ENCODE measurements around the gene BID.
A peak's percentile ranks its signal among the peaks of the same experiment; 100 is the strongest.

BID gene

DNA sequence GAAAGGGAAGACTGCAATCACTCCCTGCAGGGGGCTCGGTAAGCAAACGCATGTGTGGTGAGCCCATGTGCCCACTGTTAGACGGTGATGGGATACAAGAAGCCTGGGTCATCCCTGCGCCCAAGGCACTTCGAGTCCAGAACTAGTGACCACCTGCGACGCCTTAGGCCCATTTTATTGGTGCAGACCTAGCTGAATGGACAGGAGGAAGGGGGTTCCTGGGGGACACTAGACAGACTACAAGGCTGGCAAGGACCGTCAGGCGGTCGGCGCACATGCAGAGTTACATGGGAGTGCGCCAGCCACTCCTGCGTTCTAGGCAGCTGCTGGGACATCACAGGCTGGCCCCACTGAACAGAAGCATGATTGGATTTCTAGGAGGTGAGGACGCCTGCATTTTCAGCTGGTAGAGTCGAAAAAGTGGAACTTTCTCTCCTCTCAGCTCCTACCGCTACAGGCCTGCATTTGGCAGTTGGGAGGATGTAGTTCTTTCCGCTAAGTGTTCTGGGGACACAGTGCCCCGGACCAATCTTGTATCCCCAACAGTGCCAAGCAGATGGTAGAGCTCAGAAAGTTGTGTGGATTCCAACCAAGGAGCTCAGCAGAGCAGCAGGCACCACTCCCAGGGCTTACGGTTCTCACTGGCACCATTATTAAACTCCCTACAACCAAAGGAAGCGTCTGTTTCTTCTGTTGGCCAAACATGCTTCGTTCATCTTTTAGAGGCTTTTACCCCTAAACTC, 35.7 kb downstream of the BID start:
- DNase-seq (ENCODE audit: low read depth in 2 of 2): no peak

DNA sequence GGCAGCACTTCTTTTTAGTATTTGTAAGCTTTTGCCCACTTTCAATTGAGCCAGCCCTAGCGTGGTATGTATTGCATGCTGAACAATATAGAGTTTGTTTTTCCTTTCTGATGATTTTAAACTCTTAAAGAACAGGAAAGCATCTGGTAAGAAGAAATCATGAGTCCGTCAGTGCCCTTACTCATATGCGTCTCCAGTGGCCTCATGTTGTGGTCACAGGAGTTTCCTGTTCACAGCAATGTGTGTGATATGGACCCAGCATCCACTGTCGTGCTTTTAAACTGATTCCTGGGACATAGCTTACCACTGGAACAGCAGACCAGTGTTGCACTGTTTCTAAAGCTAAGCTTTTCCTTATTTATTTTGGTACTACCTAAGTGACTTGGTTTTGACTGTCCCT, 40.1 kb downstream of the BID start:
- no peak for DNase-seq (ENCODE audit: low read depth in 2 of 2)

DNA sequence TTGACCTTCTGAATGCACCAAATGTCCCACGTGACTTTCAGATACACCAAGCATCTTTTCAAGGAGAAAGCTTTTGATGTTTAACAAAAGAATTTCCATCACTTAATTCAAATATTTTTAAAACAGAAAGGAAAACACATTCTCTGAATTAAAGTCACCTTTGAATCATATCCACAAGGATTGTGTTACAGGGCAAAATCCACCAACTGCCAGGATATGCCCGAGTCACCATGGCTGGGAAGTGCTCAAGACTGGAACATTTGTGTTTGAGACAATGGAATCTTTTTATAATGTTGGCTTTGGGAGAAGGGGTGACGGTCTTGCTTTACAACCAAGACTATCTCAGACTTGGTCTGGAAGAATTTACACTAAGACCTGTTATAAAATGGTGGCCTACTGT, 40.8 kb downstream of the BID start:
- DNase-seq (ENCODE audit: low read depth in 2 of 2): no peak

DNA sequence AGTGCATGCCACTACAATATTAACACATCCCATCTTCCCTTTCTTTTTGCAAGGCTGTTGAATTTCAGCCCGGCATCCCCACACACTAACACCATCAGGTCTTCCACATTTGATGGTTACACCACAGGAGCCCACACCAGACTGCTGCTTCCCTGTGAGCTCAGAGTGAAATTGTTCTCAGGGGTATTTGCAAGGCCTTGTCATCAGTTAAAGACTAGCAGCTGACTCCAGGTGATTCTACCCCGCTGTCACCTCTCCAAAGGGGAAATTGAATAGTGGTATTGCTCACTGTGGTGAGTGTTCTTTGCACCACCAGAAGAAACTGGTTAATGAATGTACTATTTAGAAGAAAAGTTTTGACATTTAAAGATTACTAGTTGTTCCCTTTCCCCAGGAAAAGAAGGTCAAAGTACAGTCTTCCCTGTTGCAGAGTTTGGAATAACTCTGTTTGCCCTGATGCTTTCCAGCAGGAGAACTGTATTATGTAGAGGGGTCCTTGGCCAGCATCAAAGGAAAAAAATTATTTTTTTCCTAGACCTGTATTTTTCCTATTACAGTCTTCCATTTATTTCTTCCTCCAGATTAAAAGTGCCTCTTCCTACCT, 41.9 kb downstream of the BID start:
- DNase-seq (ENCODE audit: low read depth in 2 of 2): no peak

DNA sequence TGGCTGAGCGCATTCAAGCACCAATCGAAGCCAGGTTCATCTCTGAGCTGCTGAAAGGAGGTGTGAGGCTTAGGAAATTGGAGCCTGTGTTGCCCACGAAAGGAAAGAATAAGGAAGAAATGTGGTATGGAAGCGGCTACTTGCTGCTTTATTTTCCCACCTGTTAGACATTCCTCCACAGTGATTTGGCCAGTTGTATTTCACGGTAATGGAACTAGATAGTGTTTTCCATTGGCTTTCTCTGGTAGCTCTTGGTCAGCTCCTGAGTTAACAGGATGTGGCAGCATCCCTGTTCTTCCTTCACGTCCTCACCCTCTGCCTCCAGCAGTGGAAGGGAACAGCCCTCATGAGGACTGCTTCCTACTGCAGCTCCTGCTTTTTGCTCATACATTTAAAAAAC, 44.7 kb downstream of the BID start:
- no peak for DNase-seq (ENCODE audit: low read depth in 2 of 2)

DNA sequence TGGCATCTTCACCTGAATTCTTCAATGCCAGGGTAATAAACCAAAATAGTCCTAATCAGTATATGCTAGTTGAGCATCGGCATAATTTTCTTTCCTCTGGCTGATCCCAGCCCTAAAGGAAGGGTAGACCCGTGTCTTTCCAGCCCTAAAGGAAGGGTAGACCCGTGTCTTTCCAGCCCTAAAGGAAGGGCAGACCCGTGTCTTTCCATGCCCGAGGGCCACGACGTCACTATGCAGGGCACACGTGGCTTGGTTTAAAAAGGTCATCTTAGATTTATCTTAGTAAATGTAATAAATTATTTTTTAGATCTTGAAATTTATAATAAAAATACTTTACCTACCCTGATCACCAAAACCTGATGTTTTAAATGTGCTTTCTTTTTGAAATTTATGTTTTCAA, 45.5 kb downstream of the BID start:
- DNase-seq (ENCODE audit: low read depth in 2 of 2): no peak

DNA sequence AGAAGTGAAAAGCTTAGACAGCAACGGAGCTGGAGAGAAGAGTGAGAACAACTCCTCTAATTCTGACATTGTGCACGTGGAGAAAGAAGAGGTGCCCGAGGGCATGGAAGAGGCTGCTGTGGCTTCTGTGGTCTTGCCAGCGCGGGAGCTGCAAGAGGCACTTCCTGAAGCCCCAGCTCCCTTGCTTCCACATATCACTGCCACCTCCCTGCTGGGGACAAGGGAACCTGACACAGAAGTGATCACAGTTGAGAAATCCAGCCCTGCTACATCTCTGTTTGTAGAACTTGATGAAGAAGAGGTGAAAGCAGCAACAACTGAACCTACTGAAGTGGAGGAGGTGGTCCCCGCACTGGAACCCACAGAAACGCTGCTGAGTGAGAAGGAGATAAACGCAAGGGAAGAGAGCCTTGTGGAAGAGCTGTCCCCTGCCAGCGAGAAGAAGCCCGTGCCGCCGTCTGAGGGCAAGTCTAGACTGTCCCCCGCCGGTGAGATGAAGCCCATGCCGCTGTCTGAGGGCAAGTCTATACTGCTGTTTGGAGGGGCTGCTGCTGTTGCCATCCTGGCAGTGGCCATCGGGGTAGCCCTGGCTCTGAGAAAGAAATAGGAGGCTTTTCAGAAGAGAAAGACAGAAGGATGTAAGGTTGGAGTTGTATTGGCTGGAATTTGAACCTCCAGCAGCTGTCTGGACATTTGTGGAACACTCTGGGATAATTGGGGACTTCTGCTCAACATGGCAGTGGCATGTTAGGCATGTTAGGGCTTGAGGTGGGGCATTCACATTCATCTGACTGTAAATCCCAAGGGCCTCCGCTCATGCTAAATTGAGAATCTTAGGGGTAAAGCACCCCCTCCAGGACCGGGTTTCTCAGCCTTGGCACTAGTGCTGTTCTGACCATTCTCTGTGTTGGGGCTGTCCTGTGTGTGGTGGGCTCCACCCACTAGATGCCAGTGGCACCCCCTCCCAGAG, 47.1 kb downstream of the BID start:
- no peak for DNase-seq (ENCODE audit: low read depth in 2 of 2)

DNA sequence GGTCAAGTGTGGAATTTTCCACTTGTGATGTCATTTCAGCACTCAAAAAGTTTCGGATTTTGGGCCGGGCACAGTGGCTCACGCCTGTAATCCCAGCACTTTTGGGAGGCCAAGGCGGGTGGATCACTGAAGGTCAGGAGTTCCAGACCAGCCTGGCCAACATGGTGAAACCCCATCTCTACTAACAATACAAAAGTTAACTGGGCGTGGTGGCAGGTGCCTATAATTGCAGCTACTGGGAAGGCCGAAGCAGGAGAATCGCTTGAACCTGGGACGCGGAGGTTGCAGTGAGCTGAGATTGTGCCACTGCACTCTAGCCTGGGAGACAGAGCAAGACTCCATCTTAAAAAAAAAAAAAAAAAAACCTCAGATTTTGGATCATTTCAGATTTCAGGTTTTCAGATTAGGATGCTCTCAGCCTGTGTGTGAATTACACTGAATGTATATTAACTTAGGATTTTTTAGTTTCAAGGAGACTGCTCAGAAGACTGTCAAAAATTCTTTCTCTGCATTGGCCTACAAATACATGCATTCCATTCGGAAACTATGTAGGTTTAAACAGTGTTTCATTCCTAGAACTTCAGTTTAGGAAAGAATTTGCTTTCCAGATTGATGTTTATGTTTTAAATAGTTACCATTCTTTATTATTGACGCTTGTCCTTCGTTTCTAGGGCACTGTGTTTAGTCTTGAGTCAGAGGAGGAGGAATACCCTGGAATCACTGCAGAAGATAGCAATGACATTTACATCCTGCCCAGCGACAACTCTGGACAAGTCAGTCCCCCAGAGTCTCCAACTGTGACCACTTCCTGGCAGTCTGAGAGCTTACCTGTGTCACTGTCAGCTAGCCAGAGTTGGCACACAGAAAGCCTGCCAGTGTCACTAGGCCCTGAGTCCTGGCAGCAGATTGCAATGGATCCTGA, 48.0 kb downstream of the BID start:
- DNase-seq (ENCODE audit: low read depth in 2 of 2): no peak

DNA sequence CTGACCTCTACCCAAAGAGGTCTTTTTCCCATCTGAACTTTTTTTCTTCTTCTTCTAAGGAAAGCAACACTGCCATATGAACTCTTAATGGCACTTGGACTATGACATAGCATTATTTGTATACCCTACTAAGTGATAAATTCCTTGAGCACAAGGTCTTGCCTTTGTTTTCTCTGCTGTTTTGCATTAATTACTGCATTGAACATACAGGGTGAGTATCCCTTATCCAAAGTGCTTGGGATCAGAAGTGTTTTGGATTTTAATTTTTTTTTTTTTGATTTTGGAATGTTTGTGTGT, 48.8 kb downstream of the BID start:
- DNase-seq (ENCODE audit: low read depth in 2 of 2): no peak

DNA sequence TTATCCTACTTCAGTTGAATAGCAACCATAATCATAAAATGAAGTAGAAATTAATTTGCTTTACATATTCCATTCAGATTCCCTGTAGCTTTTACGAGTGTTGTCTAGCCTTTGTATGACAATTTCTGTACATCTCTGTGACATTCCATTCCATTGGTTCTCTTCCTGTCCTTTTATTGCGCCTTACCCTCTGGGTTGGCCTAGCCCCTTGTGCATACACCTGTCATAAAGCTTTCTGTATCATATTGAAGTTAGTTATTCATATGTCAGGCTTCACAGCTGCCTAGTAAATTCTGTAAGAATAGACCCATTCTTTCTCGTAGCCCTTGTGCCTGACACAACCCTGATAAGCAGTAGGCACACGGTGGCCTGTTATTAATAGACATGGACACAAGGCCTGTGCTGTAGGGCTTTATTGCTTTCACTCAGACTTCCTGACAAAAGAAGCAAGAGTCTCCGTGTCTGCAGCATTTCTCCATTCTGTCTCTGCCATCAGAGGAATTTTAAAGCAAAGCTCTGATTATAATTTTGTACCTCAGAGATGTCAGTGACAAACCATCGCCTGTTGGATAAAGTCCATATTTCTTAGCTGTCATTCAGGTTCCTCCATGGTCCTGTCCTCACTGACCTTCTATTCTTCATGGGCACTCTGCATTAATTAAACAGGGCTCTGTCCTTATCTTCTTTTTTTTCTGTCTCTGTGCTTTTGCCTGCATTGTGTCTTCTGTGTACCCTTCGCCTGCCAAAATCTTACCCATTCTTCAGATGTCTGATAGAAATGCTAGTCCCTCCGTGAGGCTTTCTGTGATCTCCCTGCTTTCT, 49.4 kb downstream of the BID start:
- DNase-seq (ENCODE audit: low read depth in 2 of 2): no peak

DNA sequence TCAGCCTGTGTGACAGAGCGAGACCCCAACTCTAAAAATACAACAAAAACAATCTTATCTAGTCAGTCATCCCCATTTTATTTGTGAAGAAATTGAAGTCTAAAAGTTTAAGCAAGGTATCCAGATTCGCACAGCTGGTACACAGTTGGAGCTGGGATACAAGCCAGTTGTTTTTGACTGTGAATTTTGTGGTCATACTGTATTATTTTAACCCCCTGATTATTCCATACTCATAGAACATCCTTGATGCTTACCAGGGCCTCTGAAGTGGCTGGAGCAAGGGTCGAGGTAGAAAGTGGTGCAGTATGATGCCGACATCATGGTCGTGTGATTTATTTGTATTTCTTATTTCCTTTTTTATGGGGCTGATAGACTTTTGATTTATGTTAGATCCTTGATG, 50.0 kb downstream of the BID start:
- DNase-seq (ENCODE audit: low read depth in 2 of 2): no peak

DNA sequence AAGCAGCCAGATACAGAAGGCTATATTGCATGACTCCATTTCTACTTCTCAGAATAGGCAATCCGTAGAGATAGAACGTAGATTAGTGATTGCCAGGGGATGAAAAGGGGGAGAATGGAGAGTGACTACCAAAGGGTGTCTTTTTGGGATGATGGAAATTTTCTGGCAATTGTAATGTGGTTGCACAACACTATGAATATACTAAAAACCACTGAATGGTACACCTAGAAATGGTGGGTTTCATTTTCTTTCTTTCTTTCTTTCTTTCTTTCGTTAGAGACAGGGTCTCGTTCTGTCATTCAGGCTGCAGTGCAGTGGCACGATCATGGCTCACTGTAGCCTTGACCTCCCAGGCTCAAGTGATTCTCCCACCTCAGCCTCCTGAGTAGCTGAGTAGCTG, 54.4 kb downstream of the BID start:
- no peak for DNase-seq (ENCODE audit: low read depth in 2 of 2)

DNA sequence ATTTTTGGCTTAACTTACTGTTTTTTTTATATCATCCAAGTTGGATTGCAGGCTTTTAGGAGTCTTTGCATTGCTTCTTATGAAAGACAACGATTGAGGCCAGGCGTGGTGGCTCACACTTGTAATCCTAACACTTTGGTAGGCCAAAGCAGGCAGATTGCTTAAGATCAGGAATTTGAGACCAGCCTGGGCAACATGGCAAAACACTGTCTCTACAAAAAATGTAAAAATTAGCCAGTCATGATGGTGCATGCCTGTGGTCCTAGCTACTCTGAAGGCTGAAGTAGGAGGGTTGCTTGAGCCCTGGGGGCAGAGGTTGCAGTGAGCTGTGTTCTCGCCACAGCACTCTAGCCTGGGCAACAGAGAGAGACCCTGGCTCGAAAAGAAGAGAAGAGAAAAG, 56.6 kb downstream of the BID start:
- DNase-seq (ENCODE audit: low read depth in 2 of 2): no peak

DNA sequence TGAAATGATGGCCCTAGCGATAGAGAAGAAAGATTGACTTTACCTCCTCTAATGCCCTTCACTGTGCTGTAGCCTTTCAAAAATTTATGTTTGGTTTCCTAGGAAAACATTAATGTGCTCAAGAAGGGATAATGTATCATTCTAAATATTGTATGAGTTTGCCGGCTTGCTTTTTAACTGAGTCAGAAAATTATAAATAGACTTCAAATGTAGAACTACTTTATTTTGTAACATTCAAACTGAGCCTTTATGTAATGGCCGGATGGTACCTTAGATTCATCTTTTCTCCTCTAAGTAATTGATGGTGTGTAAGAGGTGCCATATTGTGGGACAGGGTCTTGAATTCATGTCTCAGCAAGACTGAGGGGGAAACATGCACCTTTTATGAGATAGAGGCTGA, 57.7 kb downstream of the BID start:
- no peak for DNase-seq (ENCODE audit: low read depth in 2 of 2)

DNA sequence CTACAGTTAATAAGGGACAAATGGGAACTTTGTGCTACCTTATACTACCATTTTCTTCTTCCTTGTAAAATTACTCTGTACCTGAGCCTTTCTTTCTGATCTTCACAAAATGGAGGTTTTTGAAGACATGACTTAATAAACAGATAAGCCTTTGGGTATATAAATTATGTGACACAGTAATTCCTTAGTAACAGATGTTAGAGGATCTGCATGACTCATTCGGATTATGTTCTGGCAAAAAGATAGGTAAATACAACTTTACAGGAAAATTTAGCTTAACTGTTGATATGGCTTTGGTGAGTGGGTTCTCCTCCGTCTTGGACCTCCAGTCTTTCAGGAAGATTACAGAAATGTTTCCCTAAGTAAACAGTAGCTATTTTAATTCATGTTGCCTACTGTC, 61.8 kb downstream of the BID start:
- no peak for DNase-seq (ENCODE audit: low read depth in 2 of 2)

DNA sequence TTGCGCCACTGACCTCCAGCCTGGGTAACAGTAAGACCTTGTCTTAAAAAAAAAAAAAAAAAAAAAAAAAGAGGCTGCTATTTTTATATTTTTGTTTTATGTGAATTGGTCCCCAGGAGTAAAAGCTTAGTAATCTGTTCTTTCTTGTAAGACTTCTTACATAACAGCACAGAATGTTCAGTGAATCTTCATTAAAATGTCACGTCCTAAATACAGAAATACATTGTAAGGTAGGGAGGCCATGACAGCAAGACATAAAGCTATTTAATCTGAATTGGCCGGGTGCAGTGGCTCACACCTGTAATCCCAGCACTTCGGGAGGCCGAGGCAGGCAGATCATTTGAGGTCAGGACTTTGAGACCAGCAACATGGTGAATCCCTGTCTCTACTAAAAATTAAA, 64.2 kb downstream of the BID start:
- DNase-seq (ENCODE audit: low read depth in 2 of 2): no peak

DNA sequence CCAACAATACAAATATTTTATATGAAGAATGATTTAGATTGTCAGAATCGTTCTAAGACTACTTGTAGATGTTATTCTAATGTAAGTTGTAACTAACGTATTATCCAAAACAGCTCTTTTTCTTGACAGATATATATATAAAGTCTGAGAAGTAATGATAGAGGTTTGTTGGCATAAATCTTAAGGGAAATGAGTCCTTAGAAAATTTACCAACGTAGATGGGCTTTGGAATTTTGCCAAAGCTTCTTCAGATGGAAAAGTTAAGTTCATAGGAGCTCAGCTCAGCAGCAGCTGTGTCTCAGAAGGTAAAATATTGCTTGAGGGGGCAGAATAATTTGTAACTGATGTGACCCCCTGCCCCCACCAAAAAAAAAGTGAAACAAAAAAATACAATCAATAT, 66.7 kb downstream of the BID start:
- no peak for DNase-seq (ENCODE audit: low read depth in 2 of 2)

DNA sequence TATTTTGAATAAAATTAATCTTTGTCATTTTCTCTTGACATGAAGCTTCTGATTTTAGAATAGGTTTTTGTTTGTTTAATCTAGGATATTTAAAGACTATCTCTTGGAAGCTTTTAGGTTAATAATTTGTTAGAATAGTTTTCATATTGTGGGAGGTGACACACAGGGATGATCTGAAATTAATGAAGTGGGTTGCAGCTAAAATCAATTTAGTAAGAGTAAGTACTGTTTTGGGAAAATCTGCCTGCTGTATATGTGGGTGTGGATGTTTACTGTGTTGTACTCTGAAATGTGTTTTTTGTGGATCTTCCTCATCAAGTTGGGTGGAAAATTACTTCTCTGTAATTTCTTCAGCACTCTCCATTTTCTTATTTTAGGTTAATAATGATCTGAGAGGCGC, 67.3 kb downstream of the BID start:
- no peak for DNase-seq (ENCODE audit: low read depth in 2 of 2)

DNA sequence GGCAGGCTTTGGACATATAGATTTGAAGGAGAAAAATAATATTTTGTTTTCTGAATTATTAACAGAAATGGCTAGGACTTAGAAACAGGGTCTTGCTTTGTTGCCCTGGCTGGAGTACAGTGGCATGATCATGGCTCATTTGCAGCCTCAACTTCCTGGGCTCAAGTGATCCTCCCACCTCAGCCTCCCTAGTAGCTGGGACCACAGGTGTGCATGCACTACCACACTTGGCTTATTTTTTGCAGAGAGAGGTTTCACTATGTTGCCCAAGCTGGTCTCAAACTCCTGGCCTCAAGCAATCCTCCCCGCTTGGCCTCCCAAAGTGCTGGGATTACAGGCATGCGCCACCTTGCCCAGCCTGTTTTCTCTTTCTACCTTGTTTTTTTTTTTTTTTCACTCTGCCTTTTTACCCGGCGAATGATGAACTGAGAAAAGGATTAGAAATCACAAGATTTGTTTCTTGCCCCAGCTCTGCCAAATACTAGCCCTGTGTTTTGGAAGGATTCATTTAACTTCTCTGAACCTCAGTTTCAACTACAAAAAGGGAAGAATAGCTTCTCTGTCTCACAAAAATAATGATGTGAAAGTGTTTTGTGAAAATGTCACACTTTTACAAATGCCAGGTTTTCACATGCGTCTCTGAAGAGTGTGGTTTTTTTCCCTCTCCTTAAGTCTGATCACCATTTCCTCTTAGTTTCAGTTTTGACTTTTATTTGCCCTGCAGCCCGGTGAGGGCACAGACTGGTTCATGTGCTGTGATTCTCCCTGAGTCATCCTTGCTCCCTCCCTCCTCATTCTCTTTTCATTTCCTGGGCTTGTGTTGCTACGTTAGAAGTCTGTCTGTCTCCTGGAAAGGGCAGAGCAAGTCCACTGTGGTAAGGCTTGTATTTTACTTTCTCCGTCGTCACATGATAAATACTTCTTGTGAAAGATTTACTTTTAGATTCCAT, 68.0 kb downstream of the BID start:
- peak in 1 of 2 donors; percentile 13 for DNase-seq (ENCODE audit: low read depth in 2 of 2)

DNA sequence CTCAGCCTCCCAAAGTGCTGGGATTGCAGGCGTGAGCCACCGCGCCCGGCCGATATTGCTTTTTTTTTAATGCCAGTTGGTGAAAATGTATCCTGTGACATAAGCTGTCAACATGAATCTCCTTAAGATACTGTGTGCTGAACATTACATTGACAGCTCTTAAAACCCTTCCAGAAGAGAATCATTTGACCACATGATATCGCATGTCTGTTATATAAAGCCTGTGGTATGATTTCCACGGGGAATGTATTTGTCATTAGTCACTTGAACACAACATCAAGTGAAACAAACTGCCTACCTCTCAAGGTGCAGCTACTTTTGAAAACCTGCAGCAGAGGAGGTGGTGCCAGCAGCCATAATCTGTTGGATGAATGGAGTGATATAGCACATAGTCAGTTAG, 68.7 kb downstream of the BID start:
- no peak for DNase-seq (ENCODE audit: low read depth in 2 of 2)

Data from activated CD8-positive, alpha-beta memory T cell treated with anti-CD3 and anti-CD28 coated beads for 4 hours (primary cell).